SK-N-MC (cell line): ENCODE results near the gene B3GALT4.
"Not testable (repeated sequence)": the region's sequence is repeated elsewhere in the genome, so short reads cannot be mapped to it uniquely, and the experiment has no call there.

Source experiments
- DNase-seq: peaks from one replicate; pipeline ENCODE4 v3.0.0-alpha.2; 2011; ENCODE audit warnings: low read depth, low spot score
- H3K27ac ChIP-seq: fragments of 200-600 bp; sonication (generic); 2 replicates; pipeline ENCODE4 v1.5.1; 2016; ENCODE audit warnings: mixed run types
- H3K36me3 ChIP-seq: fragments of 200-600 bp; sonication (generic); 2 replicates; pipeline ENCODE4 v1.6.1; 2017; ENCODE audit warnings: antibody characterized with exemption, low read length, mixed read lengths; ENCODE audit not compliant: insufficient read depth
- H3K4me3 ChIP-seq: fragments of 200-600 bp; sonication (generic); 2 replicates; pipeline ENCODE4 v1.5.1; 2016
- H3K9ac ChIP-seq: fragments of 200-600 bp; sonication (generic); 2 replicates; pipeline ENCODE4 v1.8.0; 2017; ENCODE audit warnings: mixed run types, mixed read lengths; ENCODE audit not compliant: insufficient read length
- H3K9me3 ChIP-seq: fragments of 200-600 bp; sonication (generic); 2 replicates; pipeline ENCODE4 v1.6.1; 2017; ENCODE audit warnings: low read depth, mild to moderate bottlenecking, antibody characterized with exemption, low read length, moderate library complexity, mixed read lengths
- EZH2 ChIP-seq: fragments of 200-600 bp; sonication (generic); IDR thresholded peaks from one replicate; pipeline ENCODE4 v1.6.1; 2017; ENCODE audit warnings: antibody characterized with exemption
- FOXP2 ChIP-seq: optimal IDR thresholded peaks from 2 replicates; pipeline ENCODE3; 2011; ENCODE audit warnings: mild to moderate bottlenecking, moderate library complexity; ENCODE audit not compliant: insufficient read depth; ENCODE audit errors: extremely low read length, control extremely low read depth
- POLR2AphosphoS5 ChIP-seq: IDR thresholded peaks from 2 replicates; pipeline ENCODE4 v1.6.1; 2012; ENCODE audit warnings: mild to moderate bottlenecking, low read depth, low read length, borderline replicate concordance

The B3GALT4 gene

GRCh38 chr6:33276581-33276863 is 401 bp upstream of the B3GALT4 start:
- peaks cover 54% of the 10 kb centered on the region for H3K36me3 ChIP-seq
- DNase-seq: no peak
- TF ChIP-seq FOXP2: no peak
- no peak for TF ChIP-seq POLR2AphosphoS5
- TF ChIP-seq EZH2: no peak
- no peaks in the 10 kb centered on the region for H3K9me3 ChIP-seq
- H3K27ac ChIP-seq: peak overlapping the region; percentile 84; the same call in 1 of the 2 replicates
- H3K9ac ChIP-seq: peak overlapping the region; percentile 63
- peak overlapping the region; percentile 99 for H3K4me3 ChIP-seq

DNA sequence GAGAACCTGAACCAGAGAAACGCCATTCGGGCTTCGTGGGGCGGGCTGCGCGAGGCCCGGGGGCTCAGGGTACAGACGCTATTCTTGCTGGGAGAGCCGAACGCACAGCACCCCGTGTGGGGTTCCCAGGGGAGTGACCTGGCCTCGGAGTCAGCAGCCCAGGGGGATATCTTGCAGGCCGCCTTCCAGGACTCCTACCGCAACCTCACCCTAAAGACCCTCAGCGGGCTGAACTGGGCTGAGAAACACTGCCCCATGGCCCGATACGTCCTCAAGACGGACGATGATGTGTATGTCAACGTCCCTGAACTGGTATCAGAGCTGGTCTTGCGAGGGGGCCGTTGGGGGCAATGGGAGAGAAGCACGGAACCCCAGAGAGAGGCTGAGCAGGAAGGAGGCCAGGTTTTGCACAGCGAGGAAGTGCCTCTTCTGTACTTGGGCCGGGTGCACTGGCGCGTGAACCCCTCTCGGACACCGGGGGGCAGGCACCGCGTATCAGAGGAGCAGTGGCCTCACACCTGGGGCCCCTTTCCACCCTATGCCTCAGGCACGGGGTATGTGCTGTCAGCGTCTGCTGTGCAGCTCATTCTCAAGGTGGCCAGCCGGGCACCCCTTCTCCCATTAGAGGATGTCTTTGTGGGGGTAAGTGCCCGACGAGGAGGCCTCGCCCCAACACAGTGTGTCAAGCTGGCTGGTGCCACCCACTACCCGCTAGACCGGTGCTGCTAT is 904 bp downstream of the B3GALT4 start:
- Histone ChIP-seq H3K36me3 (peaks cover 47% of the 10 kb centered on the region), H3K4me3 (peak overlapping the region; percentile 99), H3K9ac (no peak overlapping the region), H3K9me3 (no peaks in the 10 kb centered on the region), H3K27ac (peak overlapping the region; percentile 84)
- no peak; the same call in 1 of the 2 replicates for TF ChIP-seq POLR2AphosphoS5
- no peak for TF ChIP-seq EZH2
- TF ChIP-seq FOXP2: no peak
- no peak for DNase-seq

DNA sequence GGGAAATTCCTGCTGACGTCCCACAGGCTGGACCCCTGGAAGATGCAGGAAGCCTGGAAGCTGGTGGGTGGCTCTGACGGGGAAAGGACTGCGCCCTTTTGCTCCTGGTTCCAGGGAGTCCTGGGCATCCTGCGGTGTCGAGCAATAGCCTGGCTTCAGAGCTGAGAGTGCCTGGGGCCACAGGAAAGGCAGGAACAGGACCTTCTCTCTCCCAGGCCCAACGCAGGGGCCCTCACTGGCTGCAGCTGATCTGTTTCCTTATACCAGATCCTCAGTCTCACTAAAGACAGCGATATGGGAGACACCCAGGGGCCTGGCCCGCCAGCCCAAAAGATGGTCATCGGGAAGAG is 1.4 kb downstream of the B3GALT4 start:
- Histone ChIP-seq H3K27ac (peak overlapping the region; percentile 46; the same call in 1 of the 2 replicates), H3K4me3 (no peak overlapping the region), H3K9ac (no peak overlapping the region), H3K9me3 (no peaks in the 10 kb centered on the region), H3K36me3 (peaks cover 41% of the 10 kb centered on the region)
- DNase-seq: no peak
- TF ChIP-seq EZH2 (no peak), POLR2AphosphoS5 (no peak), FOXP2 (no peak)

- H3K4me3 ChIP-seq: no peak overlapping the region
- H3K9ac ChIP-seq: no peak overlapping the region
- H3K27ac ChIP-seq: peak overlapping the region; percentile 46; the same call in 1 of the 2 replicates
- H3K9me3 ChIP-seq: no peaks in the 10 kb centered on the region
- DNase-seq: no peak
- H3K36me3 ChIP-seq: peaks cover 37% of the 10 kb centered on the region
- TF ChIP-seq FOXP2 (no peak), POLR2AphosphoS5 (no peak), EZH2 (no peak)
Observed at GRCh38 chr6:33278810-33279209, 1.9 kb downstream of the B3GALT4 start.

GRCh38 chr6:33279257-33279695 is 2.4 kb downstream of the B3GALT4 start:
- H3K27ac ChIP-seq: no peak overlapping the region
- no peak overlapping the region for H3K4me3 ChIP-seq
- no peaks in the 10 kb centered on the region for H3K9me3 ChIP-seq
- DNase-seq: no peak
- H3K9ac ChIP-seq: no peak overlapping the region
- TF ChIP-seq FOXP2 (no peak), EZH2 (no peak), POLR2AphosphoS5 (no peak; the same call in 1 of the 2 replicates)
- H3K36me3 ChIP-seq: peaks cover 34% of the 10 kb centered on the region

DNA sequence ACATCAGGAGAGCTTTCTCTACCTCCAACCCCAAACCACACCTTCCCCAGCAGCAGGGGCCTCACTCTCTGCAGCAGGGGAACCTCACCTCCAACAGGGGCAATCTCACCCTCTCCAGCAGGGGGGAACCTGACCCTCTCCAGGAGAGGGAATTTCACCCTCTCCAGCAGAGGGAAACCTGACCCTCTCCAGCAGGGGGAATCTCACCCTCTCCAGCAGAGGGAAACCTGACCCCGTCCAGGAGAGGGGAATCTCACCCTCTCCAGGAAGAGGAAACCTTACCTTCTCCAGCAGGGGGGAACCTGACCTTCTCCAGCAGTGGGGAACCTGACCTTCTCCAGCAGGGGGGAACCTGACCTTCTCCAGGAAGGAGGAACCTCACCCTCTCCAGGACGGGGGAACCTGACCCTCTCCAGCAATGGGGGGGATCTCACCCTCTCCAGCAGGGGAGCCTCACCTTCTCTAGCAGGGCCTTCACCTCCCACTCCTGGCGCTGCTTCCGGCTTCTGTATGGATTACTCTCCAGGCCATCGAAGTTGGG is 3.1 kb downstream of the B3GALT4 start:
- H3K4me3 ChIP-seq: no peak overlapping the region
- DNase-seq: no peak
- TF ChIP-seq POLR2AphosphoS5: no peak
- TF ChIP-seq EZH2: no peak
- TF ChIP-seq FOXP2: no peak
- H3K9me3 ChIP-seq: no peaks in the 10 kb centered on the region
- H3K27ac ChIP-seq: no peak overlapping the region
- H3K9ac ChIP-seq: no peak overlapping the region
- peaks cover 34% of the 10 kb centered on the region for H3K36me3 ChIP-seq

GRCh38 chr6:33280539-33280938 is 3.6 kb downstream of the B3GALT4 start:
- Histone ChIP-seq H3K36me3 (peaks cover 33% of the 10 kb centered on the region), H3K4me3 (no peak overlapping the region), H3K27ac (no peak overlapping the region), H3K9ac (no peak overlapping the region), H3K9me3 (no peaks in the 10 kb centered on the region)
- DNase-seq: no peak
- TF ChIP-seq EZH2 (no peak), FOXP2 (no peak), POLR2AphosphoS5 (no peak)

DNA sequence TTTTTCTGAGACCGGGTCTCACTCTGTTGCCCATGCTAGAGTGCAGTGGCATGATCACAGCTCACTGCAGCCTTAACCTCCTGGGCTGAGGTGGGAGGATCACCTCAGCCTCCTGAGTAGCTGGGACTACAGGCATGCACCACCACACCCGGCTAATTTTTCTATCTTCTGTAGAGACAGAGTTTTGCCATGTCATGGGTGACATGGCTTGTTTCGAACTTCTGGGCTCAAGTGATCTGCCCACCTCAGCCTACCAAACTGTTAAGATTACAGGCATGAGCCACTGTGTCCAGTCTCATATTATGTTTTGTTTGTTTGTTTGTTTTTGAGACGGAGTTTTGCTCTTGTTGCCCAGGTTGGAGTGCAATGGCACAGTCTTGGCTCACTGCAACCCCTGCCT is 8.3 kb downstream of the B3GALT4 start:
- H3K27ac ChIP-seq, H3K9me3 ChIP-seq, H3K4me3 ChIP-seq, DNase-seq, H3K9ac ChIP-seq: not testable (repeated sequence)
- peaks cover 40% of the 10 kb centered on the region for H3K36me3 ChIP-seq
